Activated CD4-positive, alpha-beta T cell treated with anti-CD3 and anti-CD28 coated beads, Interleukin-2, amount 50 U/mL, for 16 hours (primary cell): ENCODE data around the gene KIF18B.

Experiments used
- DNase-seq: peaks from one replicate; pipeline ENCODE4 v3.0.0-alpha.2; 2020

The KIF18B gene

DNA sequence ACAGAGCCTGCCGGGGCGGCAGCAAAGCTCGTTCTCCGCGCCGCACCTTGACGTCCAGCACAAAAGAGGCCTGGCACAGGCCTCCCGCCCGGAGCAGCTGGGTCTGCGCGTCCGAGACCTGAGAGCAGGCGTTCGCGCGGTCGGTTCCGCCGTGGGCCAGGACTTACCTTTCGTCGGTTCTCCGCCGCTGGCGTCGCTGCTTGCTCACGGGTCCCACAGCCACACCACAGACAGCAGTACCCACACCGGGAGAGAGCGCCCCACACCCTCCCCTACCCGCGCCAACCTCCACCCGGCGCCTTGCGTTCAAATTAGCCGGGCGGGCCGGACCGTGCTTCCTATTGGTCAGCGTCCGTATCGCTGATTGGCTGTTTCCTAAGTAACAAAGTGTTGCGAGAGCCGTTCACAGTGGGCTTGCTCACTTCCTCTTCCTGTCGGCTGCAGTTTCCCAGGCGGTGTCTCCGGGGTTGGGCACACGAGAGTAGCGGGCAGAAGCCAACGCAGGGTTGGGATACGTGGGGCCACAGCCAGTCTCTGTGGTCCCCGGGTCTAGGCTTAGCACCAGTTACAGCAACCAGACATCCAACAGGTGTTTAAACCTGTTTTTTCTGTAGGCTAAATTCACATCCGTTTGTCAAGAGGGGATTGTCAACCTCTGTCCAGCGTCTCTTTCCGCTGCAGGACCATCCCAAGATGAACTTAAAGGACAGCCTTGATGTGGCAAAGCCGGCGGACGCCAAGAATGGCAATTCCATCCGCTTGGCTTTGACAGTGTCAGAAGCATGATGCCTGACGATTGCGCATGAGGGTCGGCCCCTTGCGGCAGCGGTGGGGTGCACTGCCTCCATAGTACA, at the start of gene KIF18B:
TSS of gene KIF18B (minus strand) at position 313 of the 854 bp plus-strand sequence. CDS start 11,429 bp downstream, outside the sequence.
- peak; percentile 98 for DNase-seq

DNA sequence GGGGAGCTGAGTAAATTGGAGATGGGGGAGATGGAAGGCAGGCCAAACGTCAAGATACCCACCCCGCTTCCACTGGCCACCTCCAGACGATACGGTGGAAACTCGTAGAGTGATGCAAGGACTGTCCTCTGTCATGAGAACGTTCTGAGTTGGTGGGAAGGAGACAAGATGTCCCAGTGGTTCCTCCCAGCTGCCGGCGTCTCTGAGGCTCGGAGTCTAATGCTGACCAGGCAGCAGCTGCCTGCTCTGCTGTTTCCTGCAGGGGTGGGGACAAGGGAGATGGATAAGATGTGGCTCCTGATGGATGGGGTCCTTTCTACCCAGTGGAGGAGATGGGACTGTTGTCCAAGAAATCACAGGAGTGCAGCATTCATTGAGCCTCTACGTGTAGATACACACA, 48.7 kb upstream of the KIF18B start:
- no peak for DNase-seq

GRCh38 chr17:44995436-44996001, 47.9 kb upstream of the KIF18B start:
- DNase-seq, result no peak

DNA sequence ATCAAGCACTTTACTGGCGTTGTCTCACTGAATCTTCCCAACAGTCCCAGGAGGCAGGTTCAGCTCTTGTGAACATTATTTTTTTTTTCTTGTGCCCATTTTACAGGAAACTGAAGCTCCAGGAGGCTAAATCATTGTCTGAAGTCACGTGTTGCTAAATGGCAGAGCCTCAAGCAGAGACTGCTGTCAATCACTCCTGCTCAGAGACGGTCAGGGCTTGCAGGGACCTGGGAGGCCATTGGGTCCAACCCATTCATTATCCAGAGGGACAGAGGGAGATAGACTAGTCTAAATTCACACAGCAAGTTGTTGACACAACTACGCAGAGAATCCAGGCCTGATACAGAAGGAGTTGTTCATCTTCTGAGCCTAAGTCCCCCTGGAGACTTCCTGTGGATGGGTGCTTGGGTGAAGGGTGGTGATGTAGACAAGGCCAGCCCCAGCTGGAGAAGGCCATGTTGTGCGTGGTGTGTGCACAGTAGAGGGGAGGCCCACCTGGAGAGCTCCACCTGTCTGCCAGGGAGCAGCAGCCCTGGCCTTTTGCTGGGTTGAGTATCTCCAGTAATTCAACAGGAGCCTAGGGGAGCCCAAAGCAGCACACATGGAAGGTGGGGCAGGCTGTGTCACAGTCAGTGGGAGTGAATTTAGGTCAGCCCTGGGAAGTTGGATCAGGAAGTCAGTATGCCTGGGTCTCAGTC, 44.8 kb upstream of the KIF18B start:
- no peak for DNase-seq

DNA sequence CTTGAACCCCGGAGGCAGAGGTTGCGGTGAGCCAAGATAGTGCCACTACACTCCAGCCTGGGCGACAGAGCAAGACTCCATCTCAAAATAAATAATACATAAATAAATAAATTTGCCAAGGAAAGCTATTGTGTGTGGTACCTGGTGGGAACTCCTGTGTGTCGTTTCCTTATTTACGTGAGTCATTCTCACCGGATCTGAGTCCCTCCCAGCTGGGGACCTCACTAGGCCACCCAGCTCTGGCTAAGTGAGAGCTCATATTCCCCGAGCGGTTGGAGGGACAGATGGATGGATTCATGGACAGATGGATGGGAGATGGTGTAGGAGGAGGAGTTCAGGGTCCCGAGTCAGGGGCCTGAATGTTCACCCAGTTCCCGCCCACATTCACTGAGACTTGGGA, 43.4 kb upstream of the KIF18B start:
- no peak for DNase-seq

DNA sequence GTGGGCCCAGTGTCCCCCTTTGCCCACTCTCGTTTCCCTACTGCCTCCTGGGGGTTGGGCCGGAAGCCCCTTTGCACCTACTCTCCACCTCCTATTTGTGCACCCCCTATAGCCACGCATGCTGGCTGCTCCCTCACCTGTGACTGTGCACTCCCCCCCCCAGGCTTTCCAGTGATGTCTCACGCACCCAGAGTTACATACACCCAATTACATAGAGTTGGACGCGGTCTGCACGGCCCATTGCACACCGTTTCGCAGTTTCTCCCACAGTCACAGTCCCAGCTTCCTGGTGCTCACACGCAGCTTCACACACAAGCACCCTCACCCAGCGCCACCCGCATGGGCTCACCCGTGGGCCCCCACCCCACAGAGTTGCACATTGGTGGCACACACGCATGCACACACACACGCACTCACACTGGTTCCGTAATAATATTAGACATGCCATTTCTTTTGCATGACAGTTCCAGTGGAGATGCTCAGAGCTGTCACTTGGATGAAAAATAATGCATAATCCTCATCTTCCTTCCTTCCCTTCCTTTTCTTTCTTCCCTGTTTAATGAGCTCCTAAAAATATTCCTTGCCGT, 42.1 kb upstream of the KIF18B start:
- DNase-seq, result no peak

GRCh38 chr17:44988044-44988942, 40.7 kb upstream of the KIF18B start:
- no peak for DNase-seq

DNA sequence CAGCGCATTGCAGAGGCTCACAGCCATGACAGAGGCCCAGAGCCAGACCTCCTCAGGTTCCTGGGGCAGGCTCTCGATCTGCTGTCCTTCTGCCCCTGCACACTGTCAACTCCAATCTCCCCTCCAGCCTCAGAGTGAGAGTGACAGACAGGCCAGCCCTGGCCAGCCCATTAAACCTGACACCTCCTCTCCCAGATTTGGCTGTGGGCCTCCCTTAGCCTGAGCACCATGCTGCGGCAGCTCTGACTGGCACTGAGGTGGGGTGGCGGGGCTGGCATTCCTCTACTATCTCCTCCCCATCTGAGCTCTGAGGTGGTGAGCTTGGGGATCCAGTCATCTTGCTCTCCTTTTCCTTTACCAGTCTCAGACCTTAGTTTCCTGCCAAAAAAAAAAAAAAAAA, 36.0 kb upstream of the KIF18B start:
- DNase-seq, result no peak

GRCh38 chr17:44982113-44982702, 34.6 kb upstream of the KIF18B start:
- DNase-seq, result no peak

DNA sequence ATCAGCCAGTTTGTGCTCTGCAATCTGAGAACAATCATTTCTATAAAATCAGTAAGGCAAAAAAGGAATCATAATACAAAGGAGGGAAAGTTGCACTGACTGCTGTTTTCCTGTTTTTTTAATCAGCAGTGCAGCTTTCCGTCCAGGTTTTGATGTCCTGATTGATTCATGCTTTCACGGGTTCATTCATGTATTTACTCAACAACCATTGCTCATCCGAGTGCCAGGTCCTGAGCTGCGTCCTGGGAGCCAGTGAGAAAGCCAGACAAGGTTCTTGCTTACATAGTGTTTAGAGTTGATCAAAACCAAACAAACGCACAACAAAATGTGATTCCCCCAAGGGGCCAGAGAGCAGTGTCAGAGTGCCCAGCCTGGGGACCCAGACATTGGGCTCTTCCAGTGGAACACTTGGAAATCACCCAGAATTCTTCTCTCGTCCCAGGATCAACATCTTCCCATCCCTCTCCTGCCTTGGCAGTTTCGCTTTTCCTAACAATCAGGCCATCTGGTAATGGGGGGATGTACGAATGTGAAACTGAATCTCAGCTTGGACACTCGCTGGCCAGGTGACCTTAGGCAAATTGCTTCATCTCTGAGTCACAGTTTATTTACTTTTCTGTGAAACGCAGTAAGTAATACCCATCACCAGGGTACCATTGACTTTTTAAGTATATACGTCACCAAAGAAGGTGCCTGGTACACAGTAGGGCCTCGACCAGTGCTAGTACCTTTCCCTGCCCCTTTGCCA, 33.8 kb upstream of the KIF18B start:
- DNase-seq, result no peak

GRCh38 chr17:44979426-44979995, 31.9 kb upstream of the KIF18B start:
- no peak for DNase-seq

- no peak for DNase-seq
Observed at GRCh38 chr17:44978807-44979206, 31.2 kb upstream of the KIF18B start.

GRCh38 chr17:44977814-44978550, 30.4 kb upstream of the KIF18B start:
- DNase-seq, result no peak

- DNase-seq, result no peak
Observed at GRCh38 chr17:44977065-44977464, 29.5 kb upstream of the KIF18B start.

DNA sequence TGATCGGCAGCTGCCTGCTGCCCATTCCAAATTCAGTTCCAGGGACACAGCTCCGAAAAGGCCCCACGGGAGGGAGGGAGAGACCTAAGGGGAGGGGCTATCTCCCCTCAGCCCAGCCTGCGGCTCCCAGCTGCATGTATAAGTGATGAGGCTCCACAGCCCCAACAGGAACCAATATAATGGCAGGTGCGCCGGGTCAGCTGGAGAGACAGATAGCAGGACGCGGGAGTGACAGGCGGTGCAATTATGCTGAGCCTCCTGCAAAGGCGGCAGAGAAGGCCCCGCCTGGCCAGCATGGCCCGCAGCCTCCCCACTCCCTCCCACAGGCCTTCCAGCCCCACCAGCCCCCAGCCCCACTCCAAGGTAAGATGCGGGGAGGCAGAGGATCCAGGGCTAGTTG, 28.6 kb upstream of the KIF18B start:
- DNase-seq, result no peak

DNA sequence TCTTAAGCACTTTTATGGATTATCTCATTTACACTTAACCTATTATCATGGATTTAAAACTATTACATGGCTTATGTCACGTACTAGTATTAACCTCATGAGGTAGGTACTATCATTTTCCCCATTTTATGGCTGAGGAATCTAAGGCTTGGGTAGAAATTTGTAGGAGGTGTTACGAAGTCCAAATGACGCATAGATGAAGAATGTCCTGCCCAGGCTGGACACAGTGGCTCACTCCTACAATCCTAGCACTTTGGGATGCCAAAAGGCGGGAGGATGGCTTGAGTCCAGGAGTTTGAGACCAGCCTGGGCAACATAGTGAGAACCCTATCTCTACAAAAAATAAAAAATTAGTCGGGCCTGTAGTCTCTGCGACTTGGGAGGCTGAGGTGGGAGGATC, 25.4 kb upstream of the KIF18B start:
- no peak for DNase-seq

DNA sequence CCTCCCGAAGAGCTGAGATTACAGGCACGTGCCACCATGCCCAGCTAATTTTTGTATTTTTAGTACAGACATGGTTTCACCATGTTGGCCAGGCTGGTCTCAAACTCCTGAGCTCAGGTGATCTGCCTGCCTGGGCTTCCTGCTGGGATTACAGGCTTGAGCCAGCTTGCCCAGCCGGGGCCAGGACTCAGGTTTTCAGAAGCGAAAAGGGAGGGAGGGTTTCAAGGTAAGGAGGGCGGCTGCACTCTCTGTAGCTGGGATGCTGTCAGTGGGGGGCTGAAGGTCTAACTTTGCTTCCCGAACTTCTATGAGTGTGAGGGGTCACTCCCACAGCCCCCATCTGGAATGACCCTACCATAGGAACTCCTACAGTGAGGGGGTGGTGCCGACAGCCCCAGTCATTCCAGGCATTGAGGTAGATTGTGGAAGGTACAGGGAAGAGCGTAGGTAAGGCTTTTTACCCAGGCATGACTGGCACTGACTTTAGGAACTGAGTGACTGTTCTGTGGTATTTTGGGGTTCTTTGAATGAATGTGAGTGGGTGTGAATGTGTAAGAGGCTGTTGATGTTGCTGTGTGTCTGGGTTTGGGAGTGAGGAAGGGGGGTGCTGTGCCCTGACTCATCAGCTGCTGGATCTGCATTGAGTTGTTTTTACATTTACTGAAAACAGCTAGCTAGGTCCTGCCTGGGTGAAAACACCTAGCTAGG, 24.4 kb upstream of the KIF18B start:
- DNase-seq, result peak; percentile 78

DNA sequence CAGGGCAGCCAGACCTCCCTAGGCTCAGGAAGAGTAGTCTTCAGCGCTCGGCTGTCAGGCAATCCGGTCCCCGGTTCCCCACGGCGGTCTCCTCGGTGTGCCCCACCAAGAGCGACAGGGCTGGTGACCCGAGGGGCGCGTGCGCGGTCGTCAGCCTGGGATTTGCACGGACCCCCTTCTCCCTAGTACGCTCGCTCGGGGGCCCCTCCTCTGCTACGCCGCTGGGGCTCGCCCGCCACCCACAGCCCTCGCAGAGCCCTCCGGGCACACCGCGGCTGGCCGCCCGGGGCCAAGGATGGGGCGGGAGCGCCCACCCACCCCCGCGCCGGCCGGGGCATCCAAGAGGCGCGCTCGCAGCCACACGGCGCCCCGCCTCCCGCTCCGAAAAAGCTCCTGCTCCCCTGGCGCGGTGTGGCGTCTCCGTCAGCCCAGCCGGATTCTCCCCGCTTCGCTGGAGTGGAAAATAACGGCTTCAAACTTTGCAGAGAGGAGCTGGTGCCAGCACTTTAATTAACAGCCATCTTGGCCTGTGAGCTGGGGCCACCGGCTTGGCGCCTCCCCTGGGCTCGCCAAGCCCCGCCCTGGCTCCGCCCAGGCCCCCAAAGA, 22.7 kb upstream of the KIF18B start:
- peak; percentile 20 for DNase-seq

GRCh38 chr17:44969144-44969780, 21.7 kb upstream of the KIF18B start:
- no peak for DNase-seq
